ENCODE data around the gene CLK2. TPM values are rescaled to one million over a fixed set of nuclear protein-coding genes. Genes with fewer than 3 reads are reported as not detected.

CLK2 gene
- total and polyA plus RNA-seq, 9 of the 15 experiments (the other 6 are each of a cell fraction or from before 2014, with no cell fraction given), result 13.5 to 81.4 (median 39.6) TPM

- no peak for TF ChIP-seq ZNF318 (IDR thresholded peaks at IDR 0.05; ENCODE audit: borderline replicate concordance in 1 of 2, low read depth in 1 of 2)
- TF ChIP-seq HINFP (tag; conservative IDR thresholded peaks at IDR 0.05; ENCODE audit: low read depth), result 0 out of 2 replicates have a peak, but pooled peaks have one; percentile 48
- TF ChIP-seq ZNF655 (CRISPR knock-in tag; IDR thresholded peaks at IDR 0.05), result no peak
- peak; percentile 17 for TF ChIP-seq RBM39 (optimal IDR thresholded peaks at IDR 0.05; ENCODE audit: low read depth, low read length)
- no peak for TF ChIP-seq MCM5 (IDR thresholded peaks at IDR 0.05; ENCODE audit: low read depth)
- no peak for TF ChIP-seq RBM34 (IDR thresholded peaks at IDR 0.05; ENCODE audit: borderline replicate concordance, insufficient read depth, low read length)
- no peak for TF ChIP-seq TSC22D4 (tag; IDR thresholded peaks at IDR 0.05)
- TF ChIP-seq KAT8 (IDR thresholded peaks at IDR 0.05; ENCODE audit: low read depth), result no peak
- no peak for TF ChIP-seq THRA (IDR thresholded peaks at IDR 0.05)
- no peak for TF ChIP-seq NCOR1 (IDR thresholded peaks at IDR 0.05)
- TF ChIP-seq XRCC4 (IDR thresholded peaks at IDR 0.05; ENCODE audit: extremely low read depth, insufficient read depth, insufficient read length), result no peak
- TF ChIP-seq SAFB2 (IDR thresholded peaks at IDR 0.05; ENCODE audit: borderline replicate concordance, low read depth, low read length, severe bottlenecking), result no peak
- no peak for TF ChIP-seq TEAD4 (IDR thresholded peaks at IDR 0.05; ENCODE audit: low read length)
- TF ChIP-seq TEAD4 (CRISPR knock-in tag; IDR thresholded peaks at IDR 0.05; ENCODE audit: borderline replicate concordance), result no peak
- TF ChIP-seq BRCA1 (IDR thresholded peaks at IDR 0.05), result no peak
- no peak for TF ChIP-seq BRCA1 (CRISPR knock-in tag; IDR thresholded peaks at IDR 0.05)
These were observed 47.0 kb downstream of the CLK2 start (continued) for GRCh38 chr1:155226188-155226909.
